NCI-H524 (cell line): ENCODE data around the gene TMEM116.
A peak's percentile ranks its signal among the peaks of the same experiment; 100 is the strongest.
"Not testable (repeated sequence)": the region's sequence is repeated elsewhere in the genome, so short reads cannot be mapped to it uniquely, and the experiment has no call there.

Experiments used
- DNase-seq, 2 experiments: peaks; one replicate each; lab custom pipeline; 2025; lab: John Stamatoyannopoulos, UW

TMEM116 gene

GRCh38 chr12:112012775-112013600 lies at the start of gene TMEM116, which contains the start of gene ERP29:
TSS of gene TMEM116 (minus strand) at chr12:112013165. CDS start at chr12:112005270, 7,895 bp downstream.
TSS of gene ERP29 (plus strand) at chr12:112013426. CDS start at chr12:112013466, 40 bp downstream.
- DNase-seq, result peak; percentile 97 to 98

GRCh38 chr12:112061137-112061536 lies 48.2 kb upstream of the TMEM116 start:
- DNase-seq, result no peak

GRCh38 chr12:112049351-112049750 lies 36.4 kb upstream of the TMEM116 start:
- DNase-seq, result no peak

- DNase-seq, result no peak
Observed at GRCh38 chr12:112046003-112046402, 33.0 kb upstream of the TMEM116 start.

- DNase-seq, result not testable (repeated sequence)
Observed at GRCh38 chr12:112036614-112037013, 23.6 kb upstream of the TMEM116 start.

GRCh38 chr12:112035219-112035785 lies 22.3 kb upstream of the TMEM116 start:
- no peak for DNase-seq

- no peak for DNase-seq
Observed at GRCh38 chr12:112032292-112032691, 19.3 kb upstream of the TMEM116 start.

- DNase-seq, result peak in 1 of 2 experiments; percentile 6
Observed at GRCh38 chr12:112031472-112031871, 18.5 kb upstream of the TMEM116 start.

GRCh38 chr12:112029301-112029700 lies 16.3 kb upstream of the TMEM116 start:
- no peak for DNase-seq

- no peak for DNase-seq
Observed at GRCh38 chr12:112025808-112026375, 12.9 kb upstream of the TMEM116 start.

- no peak for DNase-seq
Observed at GRCh38 chr12:112023759-112024396, 10.9 kb upstream of the TMEM116 start.

GRCh38 chr12:112022241-112023016 lies 9.5 kb upstream of the TMEM116 start:
- DNase-seq, result no peak

- no peak for DNase-seq
Observed at GRCh38 chr12:112020947-112021457, 8.0 kb upstream of the TMEM116 start.

GRCh38 chr12:112018571-112019237 lies 5.7 kb upstream of the TMEM116 start:
- no peak for DNase-seq

- peak in 1 of 2 experiments; percentile 14 for DNase-seq
Observed at GRCh38 chr12:112017041-112017440, 4.1 kb upstream of the TMEM116 start.

- no peak for DNase-seq
Observed at GRCh38 chr12:112015938-112016337, 3.0 kb upstream of the TMEM116 start.

GRCh38 chr12:112013601-112014402 lies 837 bp upstream of the TMEM116 start:
- peak; percentile 13 to 56 for DNase-seq

- DNase-seq, result no peak
Observed at GRCh38 chr12:112011685-112012084, 1.3 kb downstream of the TMEM116 start.

GRCh38 chr12:112010415-112011344 lies 2.3 kb downstream of the TMEM116 start:
- no peak for DNase-seq
